PC-3 (cell line): ENCODE results near the gene ASB13. TPM values are rescaled to one million over a fixed set of nuclear protein-coding genes. Genes with fewer than 3 reads are reported as not detected.

Experiments
- ATAC-seq: fragments of 200-7000 bp; cut with Tn5 transposase; 2 replicates; pipeline ENCODE4 v1.9.1; 2020; ENCODE audit warnings: mild to moderate bottlenecking, moderate library complexity
- BruUV-seq: library from RNA; stranded (reverse); fragments of 400-500 nt; replicated peaks from 2 replicates; lab custom pipeline; 2021; lab: Mats Ljungman, UMichigan
- CTCF ChIA-PET: fragments of 300-600 bp; sonication (Branson Sonifier 250); formaldehyde crosslinking; loops from one replicate; lab custom pipeline; 2022; ENCODE audit warnings: antibody characterized with exemption; lab: Charles Lee
- POLR2A ChIA-PET: fragments of 300-600 bp; sonication (Branson Sonifier 250); formaldehyde crosslinking; loops from one replicate; lab custom pipeline; 2022; ENCODE audit warnings: antibody characterized with exemption; ENCODE audit not compliant: unreplicated experiment; lab: Charles Lee
- DNase-seq: peaks from one replicate; pipeline ENCODE4 v3.0.0-alpha.2; 2015
- H2AFZ ChIP-seq: fragments of 300-600 bp; sonication (generic); 2 replicates; pipeline ENCODE4 v1.6.0; 2016; ENCODE audit warnings: antibody characterized with exemption, low read length
- H3F3A ChIP-seq: fragments of 300-600 bp; sonication (generic); one replicate; pipeline ENCODE4 v1.6.0; 2017; ENCODE audit warnings: antibody characterized with exemption, low read length, control low read depth, mild to moderate bottlenecking; ENCODE audit not compliant: unreplicated experiment
- H3K27ac ChIP-seq: fragments of 300-600 bp; sonication (generic); 2 replicates; pipeline ENCODE4 v1.5.1; 2016; ENCODE audit warnings: mild to moderate bottlenecking, low read length
- H3K27me3 ChIP-seq: fragments of 300-600 bp; sonication (generic); 2 replicates; pipeline ENCODE4 v1.6.1; 2016; ENCODE audit warnings: low read length, mixed read lengths
- H3K36me3 ChIP-seq: fragments of 300-600 bp; sonication (generic); 2 replicates; pipeline ENCODE4 v1.6.1; 2016; ENCODE audit warnings: low read depth, mixed run types, low read length, mixed read lengths
- H3K4me1 ChIP-seq: fragments of 300-600 bp; sonication (generic); 2 replicates; pipeline ENCODE4 v1.5.1; 2016; ENCODE audit warnings: low read length; ENCODE audit not compliant: insufficient read depth
- H3K4me2 ChIP-seq: fragments of 300-600 bp; sonication (generic); 2 replicates; pipeline ENCODE4 v1.6.0; 2016; ENCODE audit warnings: low read length
- H3K4me3 ChIP-seq: fragments of 300-600 bp; sonication (generic); 2 replicates; pipeline ENCODE4 v1.5.1; 2016; ENCODE audit warnings: mild to moderate bottlenecking, low read length, mixed read lengths
- H3K79me2 ChIP-seq: fragments of 300-600 bp; sonication (generic); 2 replicates; pipeline ENCODE4 v1.6.1; 2017; ENCODE audit warnings: low read length, mixed read lengths
- H3K9ac ChIP-seq: fragments of 300-600 bp; sonication (generic); 2 replicates; pipeline ENCODE4 v1.6.0; 2016; ENCODE audit warnings: mild to moderate bottlenecking, low read length
- H3K9me2 ChIP-seq: fragments of 300-600 bp; sonication (generic); replicated peaks from 2 replicates; pipeline ENCODE4 v1.6.1; 2016; ENCODE audit warnings: mixed run types, low read length, mixed read lengths
- H3K9me3 ChIP-seq: fragments of 300-600 bp; sonication (generic); 2 replicates; pipeline ENCODE4 v1.6.1; 2016; ENCODE audit warnings: low read length, mixed read lengths
- H4K20me1 ChIP-seq: fragments of 300-600 bp; sonication (generic); 2 replicates; pipeline ENCODE4 v1.6.1; 2016; ENCODE audit warnings: low read length, mixed read lengths
- EZH2 ChIP-seq: fragments of 300-600 bp; sonication (generic); IDR thresholded peaks from one replicate; pipeline ENCODE4 v1.6.1; 2017; ENCODE audit warnings: antibody characterized with exemption, mild to moderate bottlenecking, low read length; ENCODE audit not compliant: unreplicated experiment
- EZH2phosphoT487 ChIP-seq: fragments of 300-600 bp; sonication (generic); IDR thresholded peaks from 2 replicates; pipeline ENCODE4 v1.6.1; 2018; ENCODE audit warnings: mild to moderate bottlenecking, antibody characterized with exemption, low read length, borderline replicate concordance
- intact Hi-C: fragments of 100-400 bp; cut with micrococcal nuclease; formaldehyde crosslinking; loops from 2 replicates; pipeline ENCODE4 v1.9.0; 2023
- total RNA-seq: library from RNA; depleted of rRNA; stranded (reverse); fragments of >200 nt; gene quantifications from 2 replicates; pipeline ENCODE4 v1.2.3, GENCODE V29; 2014
- TF ChIP-seq, protein P1 (sequence below): fragments of 300-600 bp; sonication (generic); conservative IDR thresholded peaks from 2 replicates; pipeline ENCODE4 v1.5.1; 2017; ENCODE audit warnings: antibody characterized with exemption, low read depth, mild to moderate bottlenecking, low read length

ASB13 gene
- total RNA-seq, 1 experiment from 2014 or later: 6.6 TPM

GRCh38 chr10:5692461-5693358, 26.3 kb upstream of the ASB13 start:
- DNase-seq (no peak), ATAC-seq (no peak)
- Histone ChIP-seq H3K4me3 (no peak overlapping the region), H3K4me2 (no peak overlapping the region), H3K9ac (no peak overlapping the region), H3K27ac (no peak overlapping the region), H2AFZ (no peak overlapping the region), H4K20me1 (no peaks in the 10 kb centered on the region), H3F3A (no peaks in the 10 kb centered on the region), H3K36me3 (no peaks in the 10 kb centered on the region), H3K4me1 (no peaks in the 10 kb centered on the region), H3K27me3 (no peaks in the 10 kb centered on the region), H3K9me3 (no peaks in the 10 kb centered on the region), H3K9me2 (no peaks in the 10 kb centered on the region), H3K79me2 (peaks cover 100% of the 10 kb centered on the region)
- BruUV-seq: no TSS peak
- POLR2A ChIA-PET: no interaction called here
- intact Hi-C loops: no loop called here
- no peak for TF ChIP-seq EZH2
- TF ChIP-seq, protein P1, sequence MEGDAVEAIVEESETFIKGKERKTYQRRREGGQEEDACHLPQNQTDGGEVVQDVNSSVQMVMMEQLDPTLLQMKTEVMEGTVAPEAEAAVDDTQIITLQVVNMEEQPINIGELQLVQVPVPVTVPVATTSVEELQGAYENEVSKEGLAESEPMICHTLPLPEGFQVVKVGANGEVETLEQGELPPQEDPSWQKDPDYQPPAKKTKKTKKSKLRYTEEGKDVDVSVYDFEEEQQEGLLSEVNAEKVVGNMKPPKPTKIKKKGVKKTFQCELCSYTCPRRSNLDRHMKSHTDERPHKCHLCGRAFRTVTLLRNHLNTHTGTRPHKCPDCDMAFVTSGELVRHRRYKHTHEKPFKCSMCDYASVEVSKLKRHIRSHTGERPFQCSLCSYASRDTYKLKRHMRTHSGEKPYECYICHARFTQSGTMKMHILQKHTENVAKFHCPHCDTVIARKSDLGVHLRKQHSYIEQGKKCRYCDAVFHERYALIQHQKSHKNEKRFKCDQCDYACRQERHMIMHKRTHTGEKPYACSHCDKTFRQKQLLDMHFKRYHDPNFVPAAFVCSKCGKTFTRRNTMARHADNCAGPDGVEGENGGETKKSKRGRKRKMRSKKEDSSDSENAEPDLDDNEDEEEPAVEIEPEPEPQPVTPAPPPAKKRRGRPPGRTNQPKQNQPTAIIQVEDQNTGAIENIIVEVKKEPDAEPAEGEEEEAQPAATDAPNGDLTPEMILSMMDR: no peak
- no peak for TF ChIP-seq EZH2phosphoT487
- CTCF ChIA-PET: no interaction called here

DNA sequence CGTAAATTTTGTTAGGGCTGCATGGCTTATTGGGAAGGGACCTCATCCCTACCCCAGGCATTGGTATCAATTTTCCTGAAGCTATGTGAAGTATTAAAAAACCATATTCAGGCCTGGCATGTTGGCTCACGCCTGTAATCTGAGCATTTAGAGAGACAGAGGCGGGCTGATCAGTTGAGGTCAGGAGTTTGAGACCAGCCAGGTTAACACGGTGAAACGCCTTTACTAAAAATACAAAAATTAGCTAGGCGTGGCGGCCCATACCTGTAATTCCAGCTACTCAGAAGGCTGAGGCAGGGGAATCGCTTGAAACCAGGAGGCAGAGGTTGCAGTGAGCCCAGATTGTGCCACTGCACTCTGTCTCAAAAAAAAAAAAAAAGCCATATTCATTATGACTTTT, 25.4 kb upstream of the ASB13 start:
- 0 out of 2 replicates have a peak, but pooled peaks cover 3% of the 10 kb centered on the region for H3K4me1 ChIP-seq
- DNase-seq (no peak), ATAC-seq (no peak)
- ChIA-PET POLR2A (no interaction called here), CTCF (no interaction called here)
- TF ChIP-seq EZH2phosphoT487: no peak
- TF ChIP-seq, protein P1: no peak
- no peak for TF ChIP-seq EZH2
- H4K20me1 ChIP-seq: peaks cover 5% of the 10 kb centered on the region; the same call in 1 of the 2 replicates
- no peaks in the 10 kb centered on the region for H3K9me3 ChIP-seq
- H3K27me3 ChIP-seq: no peaks in the 10 kb centered on the region
- H3K4me2 ChIP-seq: no peak overlapping the region
- no peak overlapping the region for H3K4me3 ChIP-seq
- no peak overlapping the region for H3K27ac ChIP-seq
- no TSS peak for BruUV-seq
- intact Hi-C loops: no loop called here
- no peaks in the 10 kb centered on the region for H3F3A ChIP-seq
- H3K79me2 ChIP-seq: peaks cover 100% of the 10 kb centered on the region
- H3K9me2 ChIP-seq: no peaks in the 10 kb centered on the region
- H2AFZ ChIP-seq: no peak overlapping the region
- H3K9ac ChIP-seq: no peak overlapping the region
- no peaks in the 10 kb centered on the region for H3K36me3 ChIP-seq

DNA sequence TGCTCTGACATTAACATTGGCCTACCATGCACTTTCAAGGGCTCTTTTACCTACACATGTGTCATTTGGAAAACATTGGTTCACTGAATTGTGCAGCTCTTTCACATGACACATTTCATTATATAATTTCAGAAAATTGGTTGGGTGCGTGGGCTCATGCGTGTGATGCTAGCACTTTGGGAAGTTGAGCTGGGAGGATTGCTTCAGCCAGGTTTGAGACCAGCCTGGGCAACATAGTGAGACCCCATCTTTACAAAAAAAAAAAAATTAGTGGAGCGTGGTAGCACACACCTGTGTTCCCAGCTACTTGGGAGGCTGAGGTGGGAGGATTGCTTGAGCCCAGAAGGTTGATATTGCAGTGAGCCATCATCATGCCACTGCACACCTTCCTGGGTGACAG, 22.2 kb upstream of the ASB13 start:
- no peaks in the 10 kb centered on the region for H3F3A ChIP-seq
- BruUV-seq: no TSS peak
- ChIA-PET POLR2A (no interaction called here), CTCF (no interaction called here)
- DNase-seq: no peak
- H3K27ac ChIP-seq: no peak overlapping the region
- no peak overlapping the region for H3K9ac ChIP-seq
- peaks cover 17% of the 10 kb centered on the region for H4K20me1 ChIP-seq
- H3K36me3 ChIP-seq: no peaks in the 10 kb centered on the region
- ATAC-seq: no peak
- H3K4me2 ChIP-seq: no peak overlapping the region
- intact Hi-C loops: loop anchor here (5.0 to 10.0 kb wide), 2 partner anchors 124 to 196 kb away; partner anchors contain the start of genes ANKRD16 and GDI2
- H3K9me2 ChIP-seq: no peaks in the 10 kb centered on the region
- H3K79me2 ChIP-seq: peaks cover 89% of the 10 kb centered on the region
- no peak overlapping the region for H2AFZ ChIP-seq
- TF ChIP-seq, protein P1: no peak
- TF ChIP-seq EZH2phosphoT487 (no peak), EZH2 (no peak)
- no peaks in the 10 kb centered on the region for H3K9me3 ChIP-seq
- H3K4me1 ChIP-seq: peaks cover 12% of the 10 kb centered on the region; the same call in 1 of the 2 replicates
- H3K27me3 ChIP-seq: no peaks in the 10 kb centered on the region
- H3K4me3 ChIP-seq: no peak overlapping the region
